ENCODE results near the gene PTPMT1.

The PTPMT1 gene

DNA sequence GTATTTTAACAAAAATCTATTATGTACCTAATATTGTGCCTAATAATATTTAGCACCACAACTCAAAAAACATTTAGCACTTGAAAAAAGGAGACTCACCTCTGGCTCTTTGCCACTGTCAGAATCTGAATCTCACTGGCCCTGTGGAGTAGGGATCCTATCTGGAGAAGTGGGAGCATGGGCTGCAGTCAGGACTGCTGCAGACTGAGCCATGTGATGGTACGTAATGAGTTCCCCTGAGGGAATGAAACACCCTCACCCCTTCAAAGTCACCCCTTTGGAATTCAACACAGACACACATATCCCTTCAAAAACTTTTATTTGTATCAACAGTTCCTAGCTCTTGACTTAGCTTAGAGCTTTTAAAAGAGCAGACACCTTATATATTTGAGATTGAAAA is 6.5 kb downstream of the PTPMT1 start:
- H2BK5ac ChIP-seq (ENCODE audit: low read length): no peak overlapping the region
- H3K79me1 ChIP-seq (ENCODE audit: low read depth, low read length): peaks cover 4% of the 10 kb centered on the region
- no peak for DNase-seq (ENCODE audit: low spot score)
- H2AFZ ChIP-seq (ENCODE audit: low read length): no peak overlapping the region
- no peak overlapping the region for H2BK15ac ChIP-seq (ENCODE audit: low read length)
- peaks cover 0 to 2% of the 10 kb centered on the region in 2 donors for H3K9me3 ChIP-seq (replicated peaks in 1 of 2; ENCODE audit: control insufficient read depth in 2 of 2, insufficient read depth in 1 of 2, low read depth in 1 of 2, low read length in 2 of 2)
- H3K9ac ChIP-seq (ENCODE audit: low read depth, low read length, poor library complexity): no peak overlapping the region
- no peak overlapping the region for H4K91ac ChIP-seq (ENCODE audit: low read depth, low read length, poor library complexity)
- no peak overlapping the region for H3K4me2 ChIP-seq (ENCODE audit: insufficient read depth, low read length, poor library complexity, severe bottlenecking)
- no peak overlapping the region for H3K14ac ChIP-seq (ENCODE audit: low read length)
- H4K8ac ChIP-seq (ENCODE audit: low read depth, low read length): no peak overlapping the region
- H3K4me3 ChIP-seq (ENCODE audit: low read length in 2 of 2): no peak overlapping the region
- H3K27ac ChIP-seq (replicated peaks; ENCODE audit: low read length): no peak overlapping the region
- H2BK12ac ChIP-seq (ENCODE audit: low read length): no peak overlapping the region
- no peaks in the 10 kb centered on the region for H3K27me3 ChIP-seq (ENCODE audit: control insufficient read depth in 3 of 3, insufficient read depth in 3 of 3, low read depth in 1 of 3, low read length in 3 of 3)
- no peak overlapping the region for H3K4ac ChIP-seq (ENCODE audit: low read length)
- peaks cover 0 to under 1% of the 10 kb centered on the region in 2 donors for H3K4me1 ChIP-seq (ENCODE audit: control insufficient read depth in 2 of 2, insufficient read depth in 1 of 2, low read depth in 1 of 2, low read length in 2 of 2)
- H2AK5ac ChIP-seq (ENCODE audit: low read depth, low read length): no peak overlapping the region
- peaks cover 20 to 67% of the 10 kb centered on the region in 2 donors for H3K36me3 ChIP-seq (replicated peaks in 1 of 2; ENCODE audit: control insufficient read depth in 2 of 2, insufficient read depth in 2 of 2, low read length in 2 of 2)
- H3K18ac ChIP-seq (ENCODE audit: low read length): no peak overlapping the region
- WGBS, 2 donors (ENCODE audit: extremely low coverage in 2 of 2, insufficient read length in 2 of 2, insufficient replicate concordance in 1 of 2): no CpG with 5 or more reads among the region's 1 CpG
- H3K23ac ChIP-seq (ENCODE audit: low read depth, low read length, poor library complexity): no peak overlapping the region
- H2BK120ac ChIP-seq (ENCODE audit: low read depth, low read length): no peak overlapping the region

DNA sequence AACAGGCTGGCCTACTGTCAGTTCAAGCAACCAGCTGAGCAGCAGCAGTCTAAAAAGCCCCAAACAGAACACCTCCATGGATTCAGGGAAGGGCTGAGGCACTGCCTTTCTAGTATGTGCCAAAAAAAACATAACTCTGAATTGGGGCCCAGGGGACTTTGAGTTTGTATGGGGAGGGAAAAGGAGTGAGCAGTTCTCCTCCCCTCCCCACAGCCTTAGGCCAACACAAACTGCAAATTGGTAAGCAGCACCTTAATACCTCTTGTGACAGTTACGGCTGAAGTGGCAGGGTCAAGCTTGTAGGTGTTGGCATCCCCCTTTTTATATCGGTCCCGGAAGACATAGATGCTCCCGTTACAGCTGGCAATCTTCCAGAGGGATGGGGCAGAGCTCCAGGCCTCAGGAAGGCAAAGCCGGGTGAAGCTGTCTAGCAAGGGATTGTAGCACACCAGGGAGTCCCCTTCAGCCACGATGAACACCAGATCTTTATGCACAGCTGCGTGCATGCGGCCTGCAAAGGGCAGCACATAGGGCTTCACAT is 7.4 kb downstream of the PTPMT1 start:
- H2AK5ac ChIP-seq (ENCODE audit: low read depth, low read length): no peak overlapping the region
- H3K18ac ChIP-seq (ENCODE audit: low read length): no peak overlapping the region
- H2BK5ac ChIP-seq (ENCODE audit: low read length): no peak overlapping the region

DNA sequence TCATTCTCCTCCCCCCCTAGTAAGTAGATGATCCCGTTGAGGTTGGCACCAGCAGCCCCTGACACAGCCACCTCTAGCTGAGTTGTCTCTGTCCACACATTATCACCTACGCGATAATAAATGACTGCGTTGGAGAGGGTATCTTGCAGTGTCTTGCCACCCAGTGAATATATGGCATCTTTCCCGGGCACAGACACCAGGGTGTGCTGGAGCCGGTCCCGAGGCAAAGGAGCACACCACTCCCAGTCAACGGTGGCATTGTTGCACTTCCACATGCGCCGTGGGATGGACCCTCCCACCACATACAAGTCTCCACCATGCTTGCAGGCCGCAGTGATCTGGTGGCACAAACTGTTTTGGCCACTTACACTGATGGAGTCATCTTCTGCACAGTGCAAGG is 7.9 kb downstream of the PTPMT1 start:
- Histone ChIP-seq H3K79me1 (ENCODE audit: low read depth, low read length) (peaks cover 7% of the 10 kb centered on the region), H3K23ac (ENCODE audit: low read depth, low read length, poor library complexity) (no peak overlapping the region), H2BK5ac (ENCODE audit: low read length) (no peak overlapping the region), H3K27me3 (ENCODE audit: control insufficient read depth in 3 of 3, insufficient read depth in 3 of 3, low read depth in 1 of 3, low read length in 3 of 3) (no peaks in the 10 kb centered on the region), H3K27ac (replicated peaks; ENCODE audit: low read length) (no peak overlapping the region), H3K14ac (ENCODE audit: low read length) (no peak overlapping the region), H2BK12ac (ENCODE audit: low read length) (no peak overlapping the region), H4K8ac (ENCODE audit: low read depth, low read length) (peak overlapping the region; percentile 45), H3K4ac (ENCODE audit: low read length) (no peak overlapping the region), H2BK120ac (ENCODE audit: low read depth, low read length) (no peak overlapping the region), H2BK15ac (ENCODE audit: low read length) (no peak overlapping the region), H2AK5ac (ENCODE audit: low read depth, low read length) (no peak overlapping the region), H3K4me3 (ENCODE audit: low read length in 2 of 2) (peak overlapping the region in 1 of 2 donors; percentile 41), H3K9me3 (replicated peaks in 1 of 2; ENCODE audit: control insufficient read depth in 2 of 2, insufficient read depth in 1 of 2, low read depth in 1 of 2, low read length in 2 of 2) (peaks cover 0 to 2% of the 10 kb centered on the region in 2 donors), H3K9ac (ENCODE audit: low read depth, low read length, poor library complexity) (peak overlapping the region; percentile 24), H3K36me3 (replicated peaks in 1 of 2; ENCODE audit: control insufficient read depth in 2 of 2, insufficient read depth in 2 of 2, low read length in 2 of 2) (peaks cover 25 to 74% of the 10 kb centered on the region in 2 donors), H3K4me1 (ENCODE audit: control insufficient read depth in 2 of 2, insufficient read depth in 1 of 2, low read depth in 1 of 2, low read length in 2 of 2) (peaks cover 5 to 12% of the 10 kb centered on the region in 2 donors), H3K18ac (ENCODE audit: low read length) (no peak overlapping the region), H2AFZ (ENCODE audit: low read length) (no peak overlapping the region), H3K4me2 (ENCODE audit: insufficient read depth, low read length, poor library complexity, severe bottlenecking) (no peak overlapping the region), H4K91ac (ENCODE audit: low read depth, low read length, poor library complexity) (no peak overlapping the region)
- DNase-seq (ENCODE audit: low spot score): no peak
- no CpG with 5 or more reads among the region's 11 CpGs for WGBS, 2 donors (ENCODE audit: extremely low coverage in 2 of 2, insufficient read length in 2 of 2, insufficient replicate concordance in 1 of 2)

More for the DNA sequence above, 7.4 kb downstream of the PTPMT1 start:
- H3K36me3 ChIP-seq (replicated peaks in 1 of 2; ENCODE audit: control insufficient read depth in 2 of 2, insufficient read depth in 2 of 2, low read length in 2 of 2): peaks cover 25 to 75% of the 10 kb centered on the region in 2 donors
- H3K4me3 ChIP-seq (ENCODE audit: low read length in 2 of 2): no peak overlapping the region
- H3K9ac ChIP-seq (ENCODE audit: low read depth, low read length, poor library complexity): peak overlapping the region; percentile 14
- H2BK15ac ChIP-seq (ENCODE audit: low read length): no peak overlapping the region
- DNase-seq (ENCODE audit: low spot score): no peak
- no peak overlapping the region for H3K4ac ChIP-seq (ENCODE audit: low read length)
- no peak overlapping the region for H4K91ac ChIP-seq (ENCODE audit: low read depth, low read length, poor library complexity)
- no peak overlapping the region for H4K8ac ChIP-seq (ENCODE audit: low read depth, low read length)
- no peaks in the 10 kb centered on the region for H3K27me3 ChIP-seq (ENCODE audit: control insufficient read depth in 3 of 3, insufficient read depth in 3 of 3, low read depth in 1 of 3, low read length in 3 of 3)
- no peak overlapping the region for H3K27ac ChIP-seq (replicated peaks; ENCODE audit: low read length)
- H3K79me1 ChIP-seq (ENCODE audit: low read depth, low read length): peaks cover 5% of the 10 kb centered on the region
- no peak overlapping the region for H3K4me2 ChIP-seq (ENCODE audit: insufficient read depth, low read length, poor library complexity, severe bottlenecking)
- H3K23ac ChIP-seq (ENCODE audit: low read depth, low read length, poor library complexity): peak overlapping the region; percentile 31
- no peak overlapping the region for H2AFZ ChIP-seq (ENCODE audit: low read length)
- no peak overlapping the region for H2BK12ac ChIP-seq (ENCODE audit: low read length)
- no peak overlapping the region for H2BK120ac ChIP-seq (ENCODE audit: low read depth, low read length)
- peaks cover 3 to 9% of the 10 kb centered on the region in 2 donors for H3K4me1 ChIP-seq (ENCODE audit: control insufficient read depth in 2 of 2, insufficient read depth in 1 of 2, low read depth in 1 of 2, low read length in 2 of 2)
- peaks cover 0 to 2% of the 10 kb centered on the region in 2 donors for H3K9me3 ChIP-seq (replicated peaks in 1 of 2; ENCODE audit: control insufficient read depth in 2 of 2, insufficient read depth in 1 of 2, low read depth in 1 of 2, low read length in 2 of 2)
- no CpG with 5 or more reads among the region's 8 CpGs for WGBS, 2 donors (ENCODE audit: extremely low coverage in 2 of 2, insufficient read length in 2 of 2, insufficient replicate concordance in 1 of 2)
- no peak overlapping the region for H3K14ac ChIP-seq (ENCODE audit: low read length)

DNA sequence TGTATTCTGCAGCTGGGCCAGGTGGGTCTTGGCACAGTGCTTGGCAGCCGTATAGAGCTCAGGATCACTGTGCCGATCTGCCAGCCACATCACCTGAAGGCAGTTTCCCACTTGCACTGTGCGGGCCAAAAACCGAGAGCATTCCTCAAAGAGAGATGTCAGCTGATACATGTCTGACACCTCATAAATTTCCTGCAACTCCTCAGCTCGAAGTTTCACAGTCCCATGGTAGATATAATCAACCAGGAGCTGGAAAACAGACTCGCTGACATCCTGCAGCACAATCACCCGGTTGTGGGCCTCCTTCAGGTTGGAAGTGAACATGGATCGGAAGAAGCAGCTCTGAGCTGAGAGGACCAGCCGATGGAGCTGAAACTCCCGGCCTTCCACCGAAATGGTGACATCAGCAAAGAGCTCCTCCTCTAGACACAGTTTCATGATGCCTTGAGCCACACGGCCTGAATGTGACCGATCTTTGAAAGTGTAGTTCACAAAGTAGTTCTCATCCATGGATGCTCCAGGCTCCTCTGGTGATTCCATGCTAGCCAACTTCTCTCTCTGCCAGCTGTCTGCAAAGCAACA is 12.2 kb downstream of the PTPMT1 start:
- H3K4me1 ChIP-seq (ENCODE audit: control insufficient read depth in 2 of 2, insufficient read depth in 1 of 2, low read depth in 1 of 2, low read length in 2 of 2): peaks cover 12 to 18% of the 10 kb centered on the region in 2 donors
- no peak overlapping the region for H3K14ac ChIP-seq (ENCODE audit: low read length)
- no peak overlapping the region for H2AK5ac ChIP-seq (ENCODE audit: low read depth, low read length)
- no peak overlapping the region for H4K91ac ChIP-seq (ENCODE audit: low read depth, low read length, poor library complexity)
- H2BK12ac ChIP-seq (ENCODE audit: low read length): no peak overlapping the region
- H3K4ac ChIP-seq (ENCODE audit: low read length): no peak overlapping the region
- H3K27me3 ChIP-seq (ENCODE audit: control insufficient read depth in 3 of 3, insufficient read depth in 3 of 3, low read depth in 1 of 3, low read length in 3 of 3): no peaks in the 10 kb centered on the region
- peaks cover 16% of the 10 kb centered on the region for H3K79me1 ChIP-seq (ENCODE audit: low read depth, low read length)
- H2BK5ac ChIP-seq (ENCODE audit: low read length): no peak overlapping the region
- peaks cover 33 to 71% of the 10 kb centered on the region in 2 donors for H3K36me3 ChIP-seq (replicated peaks in 1 of 2; ENCODE audit: control insufficient read depth in 2 of 2, insufficient read depth in 2 of 2, low read length in 2 of 2)
- H3K23ac ChIP-seq (ENCODE audit: low read depth, low read length, poor library complexity): no peak overlapping the region
- H3K27ac ChIP-seq (replicated peaks; ENCODE audit: low read length): no peak overlapping the region
- DNase-seq (ENCODE audit: low spot score): no peak
- peak overlapping the region; percentile 94 for H2AFZ ChIP-seq (ENCODE audit: low read length)
- H3K4me3 ChIP-seq (ENCODE audit: low read length in 2 of 2): peak overlapping the region in 1 of 2 donors; percentile 89
- no peak overlapping the region for H3K4me2 ChIP-seq (ENCODE audit: insufficient read depth, low read length, poor library complexity, severe bottlenecking)
- H4K8ac ChIP-seq (ENCODE audit: low read depth, low read length): no peak overlapping the region
- H2BK15ac ChIP-seq (ENCODE audit: low read length): no peak overlapping the region
- WGBS, 2 donors (ENCODE audit: extremely low coverage in 2 of 2, insufficient read length in 2 of 2, insufficient replicate concordance in 1 of 2): no CpG with 5 or more reads among the region's 13 CpGs
- peaks cover 1 to 2% of the 10 kb centered on the region in 2 donors for H3K9me3 ChIP-seq (replicated peaks in 1 of 2; ENCODE audit: control insufficient read depth in 2 of 2, insufficient read depth in 1 of 2, low read depth in 1 of 2, low read length in 2 of 2)
- H2BK120ac ChIP-seq (ENCODE audit: low read depth, low read length): no peak overlapping the region
- H3K18ac ChIP-seq (ENCODE audit: low read length): no peak overlapping the region
- H3K9ac ChIP-seq (ENCODE audit: low read depth, low read length, poor library complexity): no peak overlapping the region

All from neuronal stem cell (in vitro differentiated cells).